Tibial nerve (tissue), 4 donors: ENCODE data around the gene GALNT1.

Experiments used
- EP300 ChIP-seq, 2 donors: sonication (generic); formaldehyde crosslinking; IDR thresholded peaks; one replicate each; pipeline ENCODE4 v1.6.1; 2017; ENCODE audit warnings: antibody characterized with exemption in 2 of 2, mild to moderate bottlenecking in 1 of 2
- TF ChIP-seq, protein P1 (sequence below), 5 experiments: fragments of 200-600 bp in 3 of 5; fragments of 450-650 bp in 2 of 5; sonication (generic) in 3 of 5; IDR thresholded peaks; one replicate each; pipeline ENCODE4 v1.5.1; 2016 to 2019; ENCODE audit warnings: antibody characterized with exemption in 5 of 5, mild to moderate bottlenecking in 3 of 5, moderate library complexity in 2 of 5

DNA sequence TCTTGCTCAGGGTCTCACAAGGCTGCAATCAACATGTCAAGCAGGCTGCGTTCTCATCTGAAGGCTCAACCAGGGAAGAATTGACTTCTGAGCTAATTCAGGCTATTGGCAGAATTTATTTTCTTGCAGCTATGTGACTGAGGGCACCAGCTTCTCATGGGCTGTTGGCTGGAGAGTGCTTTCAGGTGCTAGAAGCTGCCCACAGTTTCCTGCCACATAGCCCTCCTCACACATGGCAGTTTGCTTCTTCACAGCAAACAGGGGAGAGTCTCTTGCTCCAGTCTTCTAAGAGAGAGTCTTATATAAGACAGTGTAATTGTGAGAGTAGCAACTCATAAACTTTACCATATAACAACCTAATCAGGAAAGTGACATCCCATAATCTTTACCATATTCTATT lies 46.2 kb upstream of the GALNT1 start:
- TF ChIP-seq, protein P1, sequence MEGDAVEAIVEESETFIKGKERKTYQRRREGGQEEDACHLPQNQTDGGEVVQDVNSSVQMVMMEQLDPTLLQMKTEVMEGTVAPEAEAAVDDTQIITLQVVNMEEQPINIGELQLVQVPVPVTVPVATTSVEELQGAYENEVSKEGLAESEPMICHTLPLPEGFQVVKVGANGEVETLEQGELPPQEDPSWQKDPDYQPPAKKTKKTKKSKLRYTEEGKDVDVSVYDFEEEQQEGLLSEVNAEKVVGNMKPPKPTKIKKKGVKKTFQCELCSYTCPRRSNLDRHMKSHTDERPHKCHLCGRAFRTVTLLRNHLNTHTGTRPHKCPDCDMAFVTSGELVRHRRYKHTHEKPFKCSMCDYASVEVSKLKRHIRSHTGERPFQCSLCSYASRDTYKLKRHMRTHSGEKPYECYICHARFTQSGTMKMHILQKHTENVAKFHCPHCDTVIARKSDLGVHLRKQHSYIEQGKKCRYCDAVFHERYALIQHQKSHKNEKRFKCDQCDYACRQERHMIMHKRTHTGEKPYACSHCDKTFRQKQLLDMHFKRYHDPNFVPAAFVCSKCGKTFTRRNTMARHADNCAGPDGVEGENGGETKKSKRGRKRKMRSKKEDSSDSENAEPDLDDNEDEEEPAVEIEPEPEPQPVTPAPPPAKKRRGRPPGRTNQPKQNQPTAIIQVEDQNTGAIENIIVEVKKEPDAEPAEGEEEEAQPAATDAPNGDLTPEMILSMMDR (IDR thresholded peaks at IDR 0.05), result no peak
- TF ChIP-seq EP300 (IDR thresholded peaks at IDR 0.05), result no peak
